Karpas-422 (cell line): ENCODE results near the gene SLC29A4. TPM values are rescaled to one million over a fixed set of nuclear protein-coding genes. Genes with fewer than 3 reads are reported as not detected.
"Not testable (repeated sequence)": the region's sequence is repeated elsewhere in the genome, so short reads cannot be mapped to it uniquely, and the experiment has no call there.

Source experiments
- DNase-seq: peaks from one replicate; pipeline ENCODE4 v3.0.0-alpha.2; 2015
- H2AFZ ChIP-seq: fragments of 200-600 bp; sonication (generic); 2 replicates; pipeline ENCODE4 v1.6.1; 2014; ENCODE audit warnings: antibody characterized with exemption, low read length, mixed read lengths
- H3K27ac ChIP-seq: fragments of 200-600 bp; sonication (generic); 2 replicates; pipeline ENCODE4 v1.5.1; 2014; ENCODE audit warnings: mild to moderate bottlenecking, low read length, moderate library complexity
- H3K27me3 ChIP-seq: fragments of 200-600 bp; sonication (generic); 2 replicates; pipeline ENCODE4 v1.6.1; 2014; ENCODE audit warnings: low read length, mixed read lengths
- H3K36me3 ChIP-seq: fragments of 200-600 bp; sonication (generic); 2 replicates; pipeline ENCODE4 v1.6.1; 2014; ENCODE audit warnings: low read length, mixed read lengths; ENCODE audit not compliant: insufficient read depth
- H3K4me1 ChIP-seq: fragments of 200-600 bp; sonication (generic); 2 replicates; pipeline ENCODE4 v1.6.1; 2014; ENCODE audit warnings: mild to moderate bottlenecking, low read length, mixed read lengths
- H3K4me2 ChIP-seq: fragments of 200-600 bp; sonication (generic); 2 replicates; pipeline ENCODE4 v1.6.1; 2014; ENCODE audit warnings: low read length, low read depth, mild to moderate bottlenecking; ENCODE audit not compliant: poor library complexity, severe bottlenecking
- H3K4me3 ChIP-seq: fragments of 200-600 bp; sonication (generic); 2 replicates; pipeline ENCODE4 v1.5.1; 2014; ENCODE audit warnings: mild to moderate bottlenecking, antibody characterized with exemption, low read length, mixed read lengths
- H3K79me2 ChIP-seq: fragments of 200-600 bp; sonication (generic); 2 replicates; pipeline ENCODE4 v1.6.1; 2014; ENCODE audit warnings: mild to moderate bottlenecking, low read length, mixed read lengths
- H3K9ac ChIP-seq: fragments of 200-600 bp; sonication (generic); 2 replicates; pipeline ENCODE4 v1.6.0; 2014; ENCODE audit warnings: low read length
- H3K9me2 ChIP-seq: fragments of 200-600 bp; sonication (generic), shearing (Covaris generic); replicated peaks from 2 replicates; pipeline ENCODE4 v1.6.0; 2014; ENCODE audit warnings: mild to moderate bottlenecking, low read length, moderate library complexity; ENCODE audit not compliant: insufficient read depth
- H3K9me3 ChIP-seq: fragments of 300-700, 200-600 bp; sonication (generic); 2 replicates; pipeline ENCODE4 v1.6.1; 2014; ENCODE audit warnings: low read length, mixed read lengths
- H4K20me1 ChIP-seq: fragments of 200-600 bp; sonication (generic); 2 replicates; pipeline ENCODE4 v1.6.1; 2014; ENCODE audit warnings: mild to moderate bottlenecking, antibody characterized with exemption, low read length, low read depth; ENCODE audit not compliant: insufficient read depth
- total RNA-seq: library from RNA; depleted of rRNA; stranded (reverse); fragments of >200 nt; shearing (Covaris generic); gene quantifications from 2 replicates; pipeline ENCODE4 v1.2.3, GENCODE V29; 2014; ENCODE audit warnings: low replicate concordance

The SLC29A4 gene
- total RNA-seq, 1 experiment from 2014 or later = not detected

GRCh38 chr7:5322621-5323410, 40.1 kb downstream of the SLC29A4 start:
- H3K9me2 ChIP-seq = no peaks in the 10 kb centered on the region
- H3K4me1 ChIP-seq = no peaks in the 10 kb centered on the region
- DNase-seq = no peak
- H3K27me3 ChIP-seq = no peaks in the 10 kb centered on the region
- no peak overlapping the region for H3K4me2 ChIP-seq
- no peak overlapping the region for H2AFZ ChIP-seq
- H3K9me3 ChIP-seq = no peaks in the 10 kb centered on the region
- H3K4me3 ChIP-seq = no peak overlapping the region
- H3K27ac ChIP-seq = no peak overlapping the region
- no peaks in the 10 kb centered on the region for H3K79me2 ChIP-seq
- no peaks in the 10 kb centered on the region for H4K20me1 ChIP-seq
- H3K36me3 ChIP-seq = no peaks in the 10 kb centered on the region
- no peak overlapping the region for H3K9ac ChIP-seq

- not testable (repeated sequence) for H2AFZ ChIP-seq, H3K4me3 ChIP-seq, H3K9me2 ChIP-seq, H3K9ac ChIP-seq, H3K4me1 ChIP-seq, H3K79me2 ChIP-seq, DNase-seq, H3K36me3 ChIP-seq, H3K9me3 ChIP-seq, H3K27me3 ChIP-seq, H4K20me1 ChIP-seq, H3K4me2 ChIP-seq, H3K27ac ChIP-seq
These were observed 41.3 kb downstream of the SLC29A4 start for GRCh38 chr7:5323800-5324781.

GRCh38 chr7:5324961-5325360, 42.2 kb downstream of the SLC29A4 start:
- Histone ChIP-seq H3K27ac (no peak overlapping the region), H3K9me3 (no peaks in the 10 kb centered on the region), H3K4me3 (no peak overlapping the region), H3K27me3 (no peaks in the 10 kb centered on the region), H3K4me1 (no peaks in the 10 kb centered on the region), H3K4me2 (no peak overlapping the region), H3K79me2 (no peaks in the 10 kb centered on the region), H2AFZ (no peak overlapping the region), H4K20me1 (no peaks in the 10 kb centered on the region), H3K36me3 (no peaks in the 10 kb centered on the region), H3K9ac (no peak overlapping the region), H3K9me2 (no peaks in the 10 kb centered on the region)
- no peak for DNase-seq

GRCh38 chr7:5330288-5330687, 47.5 kb downstream of the SLC29A4 start:
- Histone ChIP-seq H3K4me2 (no peak overlapping the region), H3K9me3 (no peaks in the 10 kb centered on the region), H3K36me3 (no peaks in the 10 kb centered on the region), H3K27ac (no peak overlapping the region), H3K79me2 (no peaks in the 10 kb centered on the region), H3K9ac (no peak overlapping the region), H3K9me2 (no peaks in the 10 kb centered on the region), H3K4me3 (no peak overlapping the region), H2AFZ (no peak overlapping the region), H3K27me3 (no peaks in the 10 kb centered on the region), H4K20me1 (no peaks in the 10 kb centered on the region), H3K4me1 (no peaks in the 10 kb centered on the region)
- DNase-seq = no peak

GRCh38 chr7:5332579-5332978, 49.8 kb downstream of the SLC29A4 start:
- Histone ChIP-seq H3K27me3 (no peaks in the 10 kb centered on the region), H3K79me2 (no peaks in the 10 kb centered on the region), H2AFZ (no peak overlapping the region), H3K9ac (no peak overlapping the region), H3K4me1 (no peaks in the 10 kb centered on the region), H3K4me2 (no peak overlapping the region), H3K9me2 (no peaks in the 10 kb centered on the region), H4K20me1 (no peaks in the 10 kb centered on the region), H3K36me3 (no peaks in the 10 kb centered on the region; the same call in 1 of the 2 replicates), H3K27ac (no peak overlapping the region), H3K4me3 (no peak overlapping the region), H3K9me3 (no peaks in the 10 kb centered on the region)
- no peak for DNase-seq

GRCh38 chr7:5333121-5334045, 50.6 kb downstream of the SLC29A4 start:
- no peaks in the 10 kb centered on the region for H3K4me1 ChIP-seq
- H3K9ac ChIP-seq = no peak overlapping the region
- no peaks in the 10 kb centered on the region for H3K27me3 ChIP-seq

GRCh38 chr7:5334671-5335070, 51.9 kb downstream of the SLC29A4 start:
- no peak overlapping the region for H3K27ac ChIP-seq
- H3K9ac ChIP-seq = no peak overlapping the region
- H4K20me1 ChIP-seq = no peaks in the 10 kb centered on the region
- H3K27me3 ChIP-seq = no peaks in the 10 kb centered on the region
- no peaks in the 10 kb centered on the region for H3K9me3 ChIP-seq
- H3K9me2 ChIP-seq = no peaks in the 10 kb centered on the region
- no peak overlapping the region for H3K4me2 ChIP-seq
- H3K4me3 ChIP-seq = no peak overlapping the region
- H3K36me3 ChIP-seq = no peaks in the 10 kb centered on the region; the same call in 1 of the 2 replicates
- H2AFZ ChIP-seq = no peak overlapping the region
- no peaks in the 10 kb centered on the region for H3K79me2 ChIP-seq
- no peaks in the 10 kb centered on the region for H3K4me1 ChIP-seq
- DNase-seq = no peak

More at GRCh38 chr7:5333121-5334045, 50.6 kb downstream of the SLC29A4 start:
- DNase-seq = no peak
- H3K4me3 ChIP-seq = no peak overlapping the region
- H3K79me2 ChIP-seq = no peaks in the 10 kb centered on the region
- H3K9me3 ChIP-seq = no peaks in the 10 kb centered on the region
- no peaks in the 10 kb centered on the region for H3K9me2 ChIP-seq
- no peak overlapping the region for H2AFZ ChIP-seq
- H3K4me2 ChIP-seq = no peak overlapping the region
- no peaks in the 10 kb centered on the region for H4K20me1 ChIP-seq
- no peaks in the 10 kb centered on the region; the same call in 1 of the 2 replicates for H3K36me3 ChIP-seq
- H3K27ac ChIP-seq = no peak overlapping the region
